SIG-M5 (cell line): ENCODE data around the gene STK38L.

Source experiments
- DNase-seq: peaks from one replicate; lab custom pipeline; 2025; lab: John Stamatoyannopoulos, UW

Gene STK38L

GRCh38 chr12:27243804-27244688 lies at the start of gene STK38L:
TSS of gene STK38L (plus strand) at chr12:27244286. CDS start at chr12:27297721, 53,435 bp downstream.
- peak; percentile 59 for DNase-seq

GRCh38 chr12:27194644-27195043 lies 49.4 kb upstream of the STK38L start:
- DNase-seq, result no peak

- no peak for DNase-seq
Measured at GRCh38 chr12:27198036-27198435, 46.0 kb upstream of the STK38L start.

- no peak for DNase-seq
Measured at GRCh38 chr12:27199638-27200300, 44.3 kb upstream of the STK38L start.

GRCh38 chr12:27201169-27201568 lies 42.9 kb upstream of the STK38L start:
- DNase-seq, result no peak

- no peak for DNase-seq
Measured at GRCh38 chr12:27206801-27207502, 37.1 kb upstream of the STK38L start.

- DNase-seq, result no peak
Measured at GRCh38 chr12:27207615-27208413, 36.3 kb upstream of the STK38L start.

GRCh38 chr12:27208414-27208750 lies 35.7 kb upstream of the STK38L start:
- DNase-seq, result no peak

GRCh38 chr12:27209257-27209910 lies 34.7 kb upstream of the STK38L start:
- no peak for DNase-seq

GRCh38 chr12:27210187-27210586 lies 33.9 kb upstream of the STK38L start:
- no peak for DNase-seq

- no peak for DNase-seq
Measured at GRCh38 chr12:27212861-27213260, 31.2 kb upstream of the STK38L start.

- no peak for DNase-seq
Measured at GRCh38 chr12:27213304-27213703, 30.8 kb upstream of the STK38L start.

- no peak for DNase-seq
Measured at GRCh38 chr12:27213830-27214787, 30.0 kb upstream of the STK38L start.

- DNase-seq, result no peak
Measured at GRCh38 chr12:27217590-27217989, 26.5 kb upstream of the STK38L start.

GRCh38 chr12:27219693-27220054 lies 24.4 kb upstream of the STK38L start:
- no peak for DNase-seq

- no peak for DNase-seq
Measured at GRCh38 chr12:27220055-27220987, 23.8 kb upstream of the STK38L start.

- no peak for DNase-seq
Measured at GRCh38 chr12:27220988-27221345, 23.1 kb upstream of the STK38L start.

- no peak for DNase-seq
Measured at GRCh38 chr12:27221625-27222387, 22.3 kb upstream of the STK38L start.
